Gastroesophageal sphincter (tissue), 2 donors: ENCODE results near the gene TCF7L2.

Source experiments
- POLR2A ChIP-seq, 2 donors: fragments of 450-650 bp; IDR thresholded peaks; one replicate each; pipeline ENCODE4 v1.6.1; 2017; ENCODE audit warnings: antibody characterized with exemption in 2 of 2, mild to moderate bottlenecking in 2 of 2, moderate library complexity in 1 of 2
- POLR2AphosphoS5 ChIP-seq: sonication (generic); formaldehyde crosslinking; IDR thresholded peaks from one replicate; pipeline ENCODE4 v1.6.1; 2017; ENCODE audit warnings: antibody characterized with exemption

DNA sequence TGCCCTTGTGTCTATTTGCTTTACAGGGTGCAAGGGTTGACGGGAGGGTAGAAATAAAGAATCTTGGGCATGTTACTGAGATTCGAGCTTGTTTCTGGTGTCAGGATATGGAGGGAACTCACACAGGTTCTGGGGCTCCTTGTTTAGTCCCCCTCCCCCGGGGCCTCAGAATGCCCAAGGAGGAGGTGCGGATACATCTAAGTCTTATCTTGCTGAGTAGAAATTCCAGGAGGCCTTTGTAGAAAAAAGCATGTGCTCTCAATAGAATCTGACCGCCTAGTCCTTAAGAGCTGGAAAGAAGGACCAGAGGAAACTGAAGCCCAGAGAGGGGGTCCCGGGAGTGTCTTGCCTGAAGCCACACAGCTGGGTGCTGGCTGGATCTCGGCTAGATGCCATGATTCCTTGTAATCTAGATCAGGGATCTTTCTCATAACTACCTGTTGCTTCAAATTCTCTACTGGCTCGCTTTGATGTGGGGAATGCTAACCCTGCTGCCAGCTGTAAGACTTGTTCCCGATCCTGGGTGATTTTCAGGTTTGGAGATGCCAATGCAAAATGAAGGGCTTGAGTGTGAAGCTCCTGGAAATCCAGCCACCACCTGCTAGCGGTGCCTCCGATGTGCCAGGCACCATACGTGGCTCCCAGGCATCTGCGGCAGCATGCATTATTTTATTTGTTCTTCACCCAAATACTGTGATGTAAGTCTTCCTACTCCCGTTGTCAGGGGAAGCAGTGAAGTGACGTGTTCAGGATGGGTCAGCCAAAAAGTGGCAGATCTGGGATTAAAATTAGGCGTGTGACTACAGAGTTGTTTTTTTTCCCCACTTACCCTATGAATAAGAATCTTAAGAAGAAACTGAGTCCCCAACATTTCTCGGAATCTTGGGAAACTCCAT is 226.0 kb downstream of the TCF7L2 start:
- TF ChIP-seq POLR2AphosphoS5: no peak
- no peak for TF ChIP-seq POLR2A (IDR thresholded peaks at IDR 0.05)
